SKM-1 (cell line): Measurements from ENCODE around the gene ALDH3B1.

Source experiments
- DNase-seq: peaks from one replicate; lab custom pipeline; 2025; ENCODE audit not compliant: unreplicated experiment; lab: John Stamatoyannopoulos, UW

ALDH3B1 gene

GRCh38 chr11:68042219-68043028 is 32.3 kb downstream of the ALDH3B1 start:
- DNase-seq: no peak

- DNase-seq: no peak
Measured at GRCh38 chr11:68043029-68043348, 32.9 kb downstream of the ALDH3B1 start.

- no peak for DNase-seq
Measured at GRCh38 chr11:68043349-68044144, 33.4 kb downstream of the ALDH3B1 start.

- DNase-seq: no peak
Measured at GRCh38 chr11:68044145-68044813, 34.2 kb downstream of the ALDH3B1 start.

GRCh38 chr11:68044898-68045351 is 34.8 kb downstream of the ALDH3B1 start:
- DNase-seq: no peak

GRCh38 chr11:68047437-68048290 is 37.5 kb downstream of the ALDH3B1 start:
- no peak for DNase-seq

- no peak for DNase-seq
Measured at GRCh38 chr11:68048681-68049508, 38.8 kb downstream of the ALDH3B1 start.

GRCh38 chr11:68049509-68050370 is 39.6 kb downstream of the ALDH3B1 start:
- DNase-seq: no peak

GRCh38 chr11:68050371-68050841 is 40.3 kb downstream of the ALDH3B1 start:
- no peak for DNase-seq

- DNase-seq: no peak
Measured at GRCh38 chr11:68051191-68052136, 41.3 kb downstream of the ALDH3B1 start.

GRCh38 chr11:68052137-68052873 is 42.2 kb downstream of the ALDH3B1 start:
- no peak for DNase-seq

GRCh38 chr11:68053117-68053516 is 43.0 kb downstream of the ALDH3B1 start:
- DNase-seq: no peak

- no peak for DNase-seq
Measured at GRCh38 chr11:68053981-68054812, 44.1 kb downstream of the ALDH3B1 start.

- no peak for DNase-seq
Measured at GRCh38 chr11:68056317-68057285, 46.5 kb downstream of the ALDH3B1 start.

GRCh38 chr11:68057807-68058206 is 47.7 kb downstream of the ALDH3B1 start:
- no peak for DNase-seq
